RKO (cell line): ENCODE measurements around the gene MAGI2.

ENCODE experiments used
- DNase-seq: peaks from one replicate; pipeline ENCODE4 v3.0.0-alpha.2; 2016; ENCODE audit warnings: low spot score

MAGI2 gene

DNA sequence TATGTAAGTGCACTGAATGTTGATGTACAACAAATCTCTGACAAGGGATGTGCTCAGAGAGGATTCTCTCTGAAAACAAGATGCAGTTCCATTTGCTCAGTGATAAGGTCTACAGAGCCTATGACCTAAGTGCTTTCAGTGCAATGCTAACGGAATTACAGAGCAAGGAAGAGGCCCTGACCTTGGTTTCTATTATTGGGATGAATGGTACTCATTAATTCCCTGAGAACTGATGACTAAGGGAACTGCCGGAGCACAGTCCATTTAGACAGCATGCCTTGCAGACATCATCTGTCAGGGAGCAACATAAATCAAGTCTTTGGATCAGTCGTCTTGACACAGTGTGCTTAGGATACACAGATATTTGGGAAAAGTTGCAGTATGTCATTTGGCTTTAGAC lies 1314.1 kb downstream of the MAGI2 start:
- DNase-seq, result peak; percentile 1

DNA sequence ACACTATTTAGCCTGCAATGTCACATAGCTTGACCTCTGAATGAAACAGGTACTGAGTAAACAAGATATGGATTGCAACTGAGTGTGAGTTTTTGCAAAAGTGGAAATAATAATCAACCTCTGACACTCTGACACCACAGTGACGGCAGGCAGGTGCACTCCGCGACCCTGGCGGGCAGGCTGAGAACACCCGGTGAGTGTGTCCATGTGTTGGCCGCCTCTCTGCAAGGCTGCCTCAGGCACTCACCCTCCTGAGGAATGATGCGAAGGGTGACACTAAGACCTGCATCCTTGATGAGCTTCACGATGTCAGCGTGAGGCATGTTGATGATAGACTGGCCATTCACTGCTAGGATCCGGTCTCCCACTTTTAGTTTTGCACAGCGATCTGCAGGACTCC lies 1318.7 kb downstream of the MAGI2 start:
- no peak for DNase-seq

DNA sequence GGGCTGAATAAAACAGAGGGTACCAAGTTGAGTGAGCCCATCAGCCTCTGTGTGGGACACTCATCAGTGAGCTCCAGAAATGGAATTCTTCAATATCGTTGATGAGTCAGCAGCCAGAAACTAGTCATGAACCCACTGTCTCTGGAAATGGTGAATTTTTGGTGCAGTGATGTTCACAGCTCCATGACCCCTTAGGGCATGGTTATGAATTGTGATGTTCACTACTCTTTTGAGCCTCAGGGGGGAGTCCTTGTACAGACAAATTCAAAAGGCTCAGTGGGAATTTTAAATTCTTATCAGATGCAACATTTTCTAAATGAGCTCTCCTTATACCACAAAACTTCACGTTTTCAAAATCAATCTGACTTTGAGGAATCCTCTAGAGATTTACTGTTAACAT lies 1319.2 kb downstream of the MAGI2 start:
- peak; percentile 70 for DNase-seq

DNA sequence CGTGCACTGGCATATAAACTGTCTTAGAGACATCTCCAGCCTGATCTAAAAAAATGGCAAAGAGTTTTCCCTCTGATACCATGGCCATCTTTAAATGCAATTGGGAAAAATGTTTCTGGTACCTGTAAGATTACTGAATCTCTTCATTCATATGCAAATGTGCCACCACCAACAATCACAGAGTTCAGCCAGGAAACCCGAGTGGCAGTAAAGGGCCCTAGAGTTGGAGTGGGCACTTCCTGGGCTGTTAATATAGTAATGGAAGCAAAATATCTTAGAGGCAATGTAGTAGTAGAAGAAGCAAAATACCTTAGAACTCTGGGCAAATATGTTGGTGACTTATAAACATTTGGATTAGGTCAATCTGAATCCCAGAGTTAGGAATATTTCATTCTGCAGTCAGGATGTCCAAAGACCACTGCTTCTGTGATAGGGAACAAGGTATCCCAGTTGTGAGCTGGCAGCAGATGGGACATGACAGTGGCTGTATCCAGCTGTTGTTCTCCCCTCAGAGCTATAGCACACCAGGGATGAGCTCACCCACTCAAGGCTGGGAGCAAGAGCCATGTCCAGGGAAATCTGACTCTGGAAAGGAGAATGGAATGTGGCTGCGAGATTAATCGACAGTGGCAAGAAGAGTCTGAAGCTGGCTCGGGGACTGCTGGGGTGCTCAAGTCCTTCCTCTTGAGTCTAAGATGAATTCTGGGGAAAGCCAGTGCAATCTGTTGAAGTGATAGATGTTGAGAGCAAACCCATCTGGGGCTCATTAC lies 1322.8 kb downstream of the MAGI2 start:
- DNase-seq, result no peak

DNA sequence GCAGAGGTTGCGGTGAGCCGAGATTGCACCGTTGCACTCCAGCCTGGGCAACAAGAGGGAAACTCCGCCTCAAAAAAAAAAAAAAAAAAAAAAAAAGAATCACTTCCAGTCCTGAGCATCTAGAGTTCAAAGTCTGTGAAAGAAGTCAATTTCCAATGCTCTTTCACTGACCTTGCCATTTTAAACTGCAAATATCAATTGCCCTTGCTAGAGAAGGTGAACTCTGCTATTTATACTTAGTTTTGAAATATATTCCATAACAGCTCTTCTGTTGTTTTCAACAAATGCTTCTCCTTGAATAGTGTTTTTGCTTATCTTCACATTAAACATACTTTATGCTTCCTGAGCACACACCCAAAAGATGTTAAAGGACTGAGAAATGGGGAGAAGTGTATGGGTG lies 1323.6 kb downstream of the MAGI2 start:
- no peak for DNase-seq

DNA sequence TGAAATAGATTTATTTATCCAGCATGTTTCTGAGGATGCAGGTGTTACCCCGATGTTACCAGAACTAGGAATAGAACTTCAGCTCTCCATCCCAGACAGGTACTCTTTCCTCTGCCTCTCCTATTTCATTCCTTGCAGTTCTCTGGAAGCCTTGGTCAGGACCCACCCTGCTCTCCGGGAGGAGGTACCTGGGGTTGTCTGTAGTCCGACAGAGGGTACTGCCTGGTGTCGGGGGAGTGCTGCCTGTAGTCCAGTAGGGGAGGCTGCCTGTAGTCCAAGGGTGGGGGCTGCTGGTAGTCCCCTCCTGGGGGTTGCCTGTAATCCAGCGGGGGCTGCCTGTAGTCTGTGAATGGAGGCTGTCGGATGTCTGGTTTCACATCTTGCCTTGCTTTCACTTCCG lies 1326.5 kb downstream of the MAGI2 start:
- DNase-seq, result no peak

DNA sequence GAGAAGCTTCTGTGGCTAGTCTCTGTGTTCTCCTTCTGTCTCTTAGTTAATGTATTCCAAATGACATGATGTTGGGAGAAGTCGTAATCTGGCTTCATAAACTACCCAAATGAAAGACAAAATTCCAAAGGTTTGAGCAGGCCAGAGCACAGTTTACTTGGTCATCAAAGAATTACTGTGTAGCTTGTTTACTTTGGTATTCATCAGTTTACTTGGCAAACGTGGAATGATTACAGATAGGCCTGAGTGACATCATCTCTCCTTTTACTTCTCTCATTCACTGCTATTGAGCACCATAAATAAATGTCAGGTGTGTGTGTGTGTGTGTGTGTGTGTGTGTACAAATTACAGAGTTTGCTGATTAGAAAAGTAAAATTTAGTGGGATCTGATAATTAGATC lies 1327.6 kb downstream of the MAGI2 start:
- no peak for DNase-seq

DNA sequence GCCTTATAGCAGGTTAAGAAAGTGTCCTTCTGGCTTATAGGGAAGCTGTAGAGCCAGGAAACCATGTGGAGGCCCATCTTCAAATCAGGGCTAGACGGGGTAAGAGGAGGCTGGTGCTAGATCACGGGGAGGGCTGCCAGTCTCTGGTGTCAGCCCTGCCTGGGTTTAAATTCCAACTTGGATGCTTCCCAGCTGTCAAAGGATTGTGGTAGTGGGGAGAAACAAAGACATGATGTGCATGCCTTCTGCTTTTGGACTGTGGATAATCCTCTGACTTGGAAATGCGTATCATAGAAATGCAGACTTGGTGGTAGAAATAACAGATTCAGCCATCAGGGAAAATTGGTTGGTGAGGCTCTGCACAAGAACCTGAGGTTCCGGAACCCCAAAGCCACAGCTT lies 1329.3 kb downstream of the MAGI2 start:
- DNase-seq, result no peak

DNA sequence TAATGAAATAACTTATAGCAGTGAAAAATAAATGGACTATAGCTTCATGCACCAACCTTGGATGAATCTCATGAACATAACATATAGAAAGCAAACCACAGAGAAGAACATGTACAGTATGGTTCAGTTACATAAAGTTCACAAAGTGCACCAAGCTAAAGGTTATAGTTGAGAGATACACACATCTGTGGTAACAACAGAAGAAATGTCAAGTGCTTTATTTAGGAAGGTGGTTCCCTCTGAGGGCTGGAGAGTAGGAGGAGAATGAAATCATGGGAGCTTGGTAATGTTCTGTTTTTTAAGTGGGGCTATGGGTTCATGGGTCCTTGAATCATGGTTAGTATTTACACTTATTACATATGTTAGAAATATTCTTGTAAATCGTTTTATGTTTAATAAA lies 1331.6 kb downstream of the MAGI2 start:
- no peak for DNase-seq

DNA sequence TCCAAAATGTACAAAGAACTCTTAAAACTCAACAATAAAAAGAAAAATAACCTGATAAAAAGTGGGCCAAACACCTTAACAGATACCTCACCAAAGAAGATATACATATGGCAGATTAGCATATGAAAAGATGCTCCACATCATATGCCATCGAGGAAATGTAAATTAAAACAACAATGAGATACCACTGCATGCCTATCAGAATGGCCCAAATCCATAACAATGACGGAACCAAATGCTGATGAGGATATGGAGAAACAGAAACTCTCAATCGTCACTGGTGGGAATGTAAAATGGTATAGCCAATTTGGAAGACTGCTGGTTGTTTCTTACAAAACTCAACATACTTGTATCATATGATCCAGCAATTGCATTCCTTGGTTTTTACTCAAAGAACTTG lies 1335.0 kb downstream of the MAGI2 start:
- DNase-seq, result no peak

DNA sequence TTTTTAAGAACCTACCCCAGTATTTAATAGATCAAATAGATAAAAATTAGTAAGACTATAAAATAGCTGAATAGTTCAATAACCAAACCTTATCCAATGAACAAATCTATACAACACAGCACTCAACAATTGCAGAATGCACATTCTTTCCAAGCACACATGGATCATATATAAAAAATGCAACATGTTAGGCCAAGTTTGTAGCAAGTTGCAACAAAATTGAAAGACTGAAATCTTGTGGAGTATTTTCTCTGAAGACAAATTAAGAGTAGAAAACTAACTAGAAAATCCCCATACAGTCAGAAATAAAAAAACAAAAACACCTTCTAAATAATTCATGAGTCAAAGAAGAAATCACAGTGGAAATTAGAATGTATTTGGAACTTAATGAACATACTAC lies 1337.6 kb downstream of the MAGI2 start:
- no peak for DNase-seq

DNA sequence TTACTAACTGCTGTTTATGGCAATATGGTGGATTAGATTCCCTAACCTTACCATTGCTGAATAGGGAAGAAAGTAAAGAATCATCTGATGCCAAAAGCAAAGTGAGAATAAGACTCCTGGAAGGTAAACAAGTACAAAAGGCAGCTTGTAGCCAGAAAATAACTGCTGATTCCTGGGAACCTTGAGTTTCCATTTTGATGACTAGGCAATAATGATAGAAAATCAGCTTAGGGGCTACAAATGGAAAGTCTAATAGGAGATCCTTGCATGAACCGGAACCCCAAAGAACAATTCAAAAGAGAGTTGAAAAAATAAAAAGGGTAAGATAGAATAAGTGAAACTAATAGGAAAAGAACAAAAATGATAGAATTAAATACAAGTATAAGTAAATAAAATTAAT lies 1338.5 kb downstream of the MAGI2 start:
- DNase-seq, result no peak

DNA sequence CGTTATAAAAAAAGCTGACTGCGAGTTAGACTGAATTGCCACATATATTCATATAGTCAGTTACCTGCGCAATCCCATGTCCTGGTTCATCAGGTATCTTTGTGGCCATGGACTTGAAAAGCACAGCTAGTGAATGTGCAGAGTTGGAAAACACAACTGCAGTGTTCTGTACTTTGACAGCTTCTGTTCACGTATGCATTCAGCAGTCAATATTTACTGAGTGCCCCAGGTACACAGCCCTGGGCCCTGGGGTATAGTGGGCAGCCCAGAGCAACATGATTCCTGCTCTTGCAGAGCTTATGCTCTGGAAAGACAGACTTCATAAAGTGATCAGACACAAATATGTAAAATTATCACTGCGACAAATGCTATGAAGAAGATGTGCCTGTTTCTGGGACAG lies 1341.0 kb downstream of the MAGI2 start:
- DNase-seq, result no peak

DNA sequence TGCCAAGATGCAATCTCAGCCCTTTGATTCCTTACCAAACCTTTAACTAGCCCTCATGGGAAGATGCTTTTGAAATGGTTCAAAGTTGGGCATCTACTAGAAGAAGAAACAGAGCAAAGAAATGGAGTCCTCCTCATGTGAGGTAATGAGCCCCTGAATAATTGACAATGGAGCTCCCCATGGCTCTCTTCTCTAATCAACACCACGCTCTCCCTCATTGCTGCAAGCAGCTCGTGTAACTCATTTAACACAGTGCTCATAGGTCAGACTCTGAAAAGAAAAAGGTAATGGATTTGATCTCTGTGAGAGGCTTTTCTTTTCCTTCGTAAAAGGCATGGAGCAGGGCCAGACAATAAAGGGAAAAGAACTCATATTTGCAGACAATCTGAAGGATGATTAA lies 1342.1 kb downstream of the MAGI2 start:
- DNase-seq, result no peak

DNA sequence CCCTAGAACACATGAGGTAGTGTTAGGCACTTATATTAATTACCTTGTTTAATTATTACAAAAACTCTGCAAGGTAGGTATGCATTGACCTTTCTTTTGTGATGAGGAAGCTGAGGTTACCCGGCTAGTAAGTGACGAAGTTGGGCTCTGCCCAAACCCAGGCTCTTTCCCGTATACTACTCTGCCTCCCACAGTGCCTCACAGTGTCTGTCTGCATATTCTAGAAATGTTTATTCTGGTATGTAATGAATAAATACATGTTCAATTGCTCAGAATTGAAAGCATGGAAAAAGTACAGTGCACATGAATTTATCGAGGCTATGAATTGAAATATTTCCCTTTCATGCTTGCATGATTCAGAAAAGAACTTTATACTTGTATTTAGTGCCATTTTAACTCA lies 1350.0 kb downstream of the MAGI2 start:
- no peak for DNase-seq

DNA sequence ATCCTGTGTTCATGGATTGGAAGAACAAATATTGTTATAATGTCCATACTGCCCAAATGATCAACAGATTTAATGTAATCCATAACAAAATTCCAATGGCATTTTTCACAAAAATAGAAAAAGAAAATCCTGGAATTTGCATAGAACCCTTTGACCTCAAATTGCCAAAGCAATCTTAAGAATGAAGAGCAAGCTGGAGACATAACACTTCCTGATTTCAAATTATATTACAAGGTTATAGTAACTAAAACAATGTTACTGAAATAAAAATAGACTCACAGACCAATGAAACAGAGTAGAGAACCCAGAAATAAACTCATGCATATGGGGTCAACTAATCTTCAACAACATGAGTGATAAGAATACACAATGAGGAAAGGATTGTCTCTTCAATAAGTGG lies 1352.4 kb downstream of the MAGI2 start:
- no peak for DNase-seq

DNA sequence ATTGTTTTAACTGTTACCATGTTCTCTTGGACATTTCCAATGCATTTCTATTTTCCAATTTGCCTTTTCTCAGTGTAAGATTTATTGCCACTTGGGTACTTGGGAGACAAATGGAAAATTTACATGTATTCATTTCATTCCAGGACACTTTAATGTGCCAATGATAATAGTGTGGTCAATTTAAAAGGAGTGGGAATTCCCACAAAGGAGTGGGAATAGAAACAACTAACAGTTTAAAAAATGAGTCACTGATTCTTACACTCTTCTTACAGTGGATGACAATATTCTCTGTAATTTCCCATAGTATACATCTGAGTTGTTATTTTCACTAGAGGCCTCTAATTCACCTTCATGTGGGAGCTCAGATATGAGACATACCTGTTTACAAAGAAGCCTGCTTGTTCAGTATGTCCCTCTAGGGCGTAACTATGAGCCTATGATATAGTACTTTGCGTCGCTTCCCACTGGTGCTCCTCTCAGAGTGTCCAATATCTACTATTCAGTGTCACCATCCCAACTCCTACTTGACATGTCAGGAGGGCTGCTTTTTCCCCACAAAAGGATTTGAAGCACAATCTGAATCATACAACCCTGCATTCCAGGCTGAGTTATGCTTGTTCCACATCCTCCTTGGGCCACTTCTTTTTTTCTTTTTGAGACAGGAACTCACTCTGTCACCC lies 1353.6 kb downstream of the MAGI2 start:
- DNase-seq, result no peak

DNA sequence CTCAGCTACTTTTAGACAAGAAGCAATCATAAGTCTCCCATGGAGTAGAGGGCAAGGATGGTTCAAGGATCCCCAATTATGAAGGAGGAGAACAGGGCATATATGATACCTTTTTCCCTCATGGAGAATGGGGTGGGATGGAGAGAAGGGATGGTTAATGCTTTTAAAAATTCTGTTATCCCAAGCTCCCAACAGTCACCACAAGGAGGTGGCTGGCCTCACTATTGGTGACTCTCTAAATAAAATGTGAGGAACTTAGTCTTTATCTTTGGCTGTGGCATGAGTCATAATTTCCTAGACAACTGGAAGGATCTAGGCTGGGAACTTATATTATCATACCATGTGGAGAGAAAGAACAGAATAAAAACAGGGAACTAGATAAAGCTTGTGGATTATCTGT lies 1357.9 kb downstream of the MAGI2 start:
- peak; percentile 28 for DNase-seq

DNA sequence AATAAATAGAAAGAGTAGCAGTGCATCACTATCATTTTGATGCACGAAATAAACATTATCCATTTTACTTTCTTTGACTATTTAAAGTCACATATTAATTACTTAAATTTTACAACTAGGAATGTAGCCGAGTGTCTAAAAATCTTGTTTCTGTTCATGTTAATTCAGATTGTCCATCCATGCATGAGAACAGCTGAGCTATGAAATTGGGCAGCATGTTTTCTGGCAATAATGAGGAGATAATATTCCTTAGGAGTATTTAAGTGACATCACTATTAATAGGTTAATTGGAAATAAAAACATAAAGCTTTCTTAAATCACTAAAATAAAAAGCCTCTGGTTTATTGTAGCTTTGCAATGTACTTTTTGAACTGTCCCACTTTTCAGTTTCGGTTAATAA lies 1361.1 kb downstream of the MAGI2 start:
- DNase-seq, result no peak

DNA sequence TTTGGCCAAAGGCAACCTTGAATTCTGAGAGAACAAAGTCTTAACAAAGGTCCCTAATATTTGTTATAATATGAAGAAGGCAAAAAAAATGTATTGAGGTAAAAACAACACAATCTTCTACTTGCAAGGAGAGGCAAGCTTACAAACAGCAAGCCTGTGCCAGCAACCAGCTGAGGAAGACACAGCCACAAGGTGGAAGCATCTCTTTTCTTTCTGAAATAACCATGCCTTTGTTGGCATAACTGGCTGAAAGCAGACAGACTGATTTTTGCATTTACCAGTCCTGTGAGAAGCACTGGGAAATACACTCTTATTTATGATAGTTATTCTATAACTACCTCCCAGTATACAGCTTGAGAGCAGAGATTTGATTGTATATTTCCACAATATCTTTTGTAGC lies 1362.9 kb downstream of the MAGI2 start:
- no peak for DNase-seq

DNA sequence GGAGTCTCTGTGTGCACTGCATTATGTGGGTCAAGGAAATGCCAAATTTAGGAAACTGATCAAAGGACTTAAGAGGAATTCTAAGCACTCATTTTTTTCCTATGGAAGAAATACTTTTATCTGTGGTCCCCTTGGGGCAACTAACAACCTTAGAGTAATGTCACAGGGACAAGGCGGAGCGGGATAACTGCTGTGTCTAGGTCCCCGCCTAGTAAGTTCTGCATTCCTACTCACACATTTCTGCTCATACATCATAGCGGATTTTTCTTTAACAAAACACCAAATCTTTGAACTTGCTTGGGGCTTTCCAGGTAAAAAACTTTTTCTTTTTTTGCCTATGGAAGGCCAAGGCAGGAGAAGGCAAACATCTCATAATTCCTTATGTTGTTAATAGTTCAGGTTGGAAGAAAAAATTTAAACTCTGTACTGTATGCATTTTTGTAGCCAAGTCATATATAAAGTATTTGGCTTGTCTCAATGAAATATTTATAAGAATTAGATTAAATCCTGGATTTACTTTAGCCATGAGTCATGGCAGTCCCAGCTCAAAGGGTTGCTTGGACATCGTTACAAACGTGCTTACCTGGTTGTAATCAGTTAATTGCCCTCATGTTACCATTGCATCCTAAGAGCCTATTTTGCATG lies 1369.9 kb downstream of the MAGI2 start:
- no peak for DNase-seq

DNA sequence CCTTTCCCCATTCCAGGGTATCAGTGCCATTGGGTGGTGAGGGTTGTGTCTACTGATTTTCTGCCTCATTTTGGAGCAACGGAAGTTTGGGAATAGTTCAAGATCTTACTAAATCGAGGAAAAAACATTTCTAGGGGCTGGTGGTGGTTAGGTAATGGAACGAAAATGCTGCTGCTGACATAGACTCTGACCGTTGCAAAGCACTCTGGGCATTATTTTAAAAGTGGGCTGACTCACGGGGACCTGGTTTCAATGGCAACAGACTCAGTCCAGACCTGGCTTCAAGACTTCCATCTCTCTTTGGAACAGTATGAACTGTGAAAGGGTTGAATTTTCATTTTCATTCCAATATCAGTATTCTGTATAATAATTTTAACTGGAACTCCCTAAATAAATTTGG lies 1370.9 kb downstream of the MAGI2 start:
- no peak for DNase-seq

DNA sequence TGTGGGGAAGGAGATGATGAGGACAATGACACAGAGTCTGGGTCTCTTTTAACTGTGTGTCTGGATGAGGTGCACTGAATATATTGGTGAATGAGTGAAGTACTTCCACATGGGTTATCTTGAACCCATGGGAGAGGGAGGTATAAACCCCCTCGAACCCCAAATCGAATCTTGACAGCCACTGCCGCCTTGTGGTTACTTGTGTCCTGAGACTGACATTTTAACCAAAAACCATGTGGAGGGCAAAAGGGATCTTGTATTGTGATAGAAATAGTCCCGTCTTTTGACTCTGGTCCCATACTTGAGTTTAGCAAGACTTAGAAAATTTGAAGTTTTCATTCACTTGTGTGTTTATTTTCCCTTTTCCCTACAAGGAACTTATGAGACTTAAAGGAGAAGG lies 1371.6 kb downstream of the MAGI2 start:
- DNase-seq, result no peak

DNA sequence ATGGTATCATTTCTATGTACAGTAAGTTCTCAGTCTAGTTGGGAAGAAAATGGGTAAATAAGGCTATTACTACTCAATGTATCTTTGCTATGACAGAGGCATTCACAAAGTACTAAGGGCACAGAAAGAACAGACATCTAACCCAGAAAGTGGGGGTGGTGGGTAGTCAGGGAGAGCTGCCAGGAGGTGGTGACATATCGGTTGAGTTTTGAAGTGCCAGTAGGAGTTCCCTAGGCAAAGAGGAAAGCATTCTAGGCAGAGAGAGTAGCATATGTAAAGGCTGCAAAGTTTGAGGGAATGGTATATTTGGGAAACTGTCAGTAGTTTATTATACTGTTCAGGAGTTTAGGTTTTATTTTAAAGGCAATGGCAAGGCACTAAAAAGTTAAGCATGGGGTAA lies 1372.1 kb downstream of the MAGI2 start:
- no peak for DNase-seq
